OCI-M2 (cell line): ENCODE results near the gene PFDN1.

Experiments
- DNase-seq: peaks from one replicate; lab custom pipeline; 2025; ENCODE audit not compliant: unreplicated experiment; lab: John Stamatoyannopoulos, UW

Gene PFDN1

GRCh38 chr5:140261403-140262171, 41.3 kb downstream of the PFDN1 start:
- no peak for DNase-seq

- DNase-seq: no peak
These were observed 42.7 kb downstream of the PFDN1 start for GRCh38 chr5:140260089-140260656.

GRCh38 chr5:140259500-140259899, 43.4 kb downstream of the PFDN1 start:
- no peak for DNase-seq

GRCh38 chr5:140258873-140259272, 44.0 kb downstream of the PFDN1 start:
- no peak for DNase-seq

GRCh38 chr5:140258016-140258415, 44.9 kb downstream of the PFDN1 start:
- DNase-seq: no peak

GRCh38 chr5:140256726-140257125, 46.2 kb downstream of the PFDN1 start:
- no peak for DNase-seq

GRCh38 chr5:140255460-140256157, 47.3 kb downstream of the PFDN1 start:
- no peak for DNase-seq

GRCh38 chr5:140253985-140254384, 48.9 kb downstream of the PFDN1 start:
- no peak for DNase-seq

- no peak for DNase-seq
These were observed 50.3 kb downstream of the PFDN1 start for GRCh38 chr5:140252470-140253126.

- no peak for DNase-seq
These were observed 51.4 kb downstream of the PFDN1 start for GRCh38 chr5:140251527-140251973.

- no peak for DNase-seq
These were observed 52.5 kb downstream of the PFDN1 start for GRCh38 chr5:140250386-140250785.

- DNase-seq: no peak
These were observed 53.4 kb downstream of the PFDN1 start for GRCh38 chr5:140249536-140249935.

GRCh38 chr5:140248414-140248813, 54.5 kb downstream of the PFDN1 start:
- DNase-seq: no peak

GRCh38 chr5:140246378-140247122, 56.4 kb downstream of the PFDN1 start:
- DNase-seq: no peak

- DNase-seq: no peak
These were observed 57.0 kb downstream of the PFDN1 start for GRCh38 chr5:140245926-140246325.

- DNase-seq: no peak
These were observed 57.6 kb downstream of the PFDN1 start for GRCh38 chr5:140245341-140245740.

- no peak for DNase-seq
These were observed 58.3 kb downstream of the PFDN1 start for GRCh38 chr5:140244525-140245025.

GRCh38 chr5:140243706-140244250, 59.1 kb downstream of the PFDN1 start:
- no peak for DNase-seq

GRCh38 chr5:140242890-140243585, 59.9 kb downstream of the PFDN1 start:
- no peak for DNase-seq

GRCh38 chr5:140242099-140242498, 60.8 kb downstream of the PFDN1 start:
- no peak for DNase-seq
